CD14-positive monocyte (primary cell): Measurements from ENCODE around the gene AMT. TPM values are rescaled to one million over a fixed set of nuclear protein-coding genes. Genes with fewer than 3 reads are reported as not detected.

ENCODE experiments used
- DNase-seq, 3 donors: peaks; one replicate each; pipeline ENCODE4 v3.0.0-alpha.2; 2011 to 2022
- H2AFZ ChIP-seq: 2 replicates; pipeline ENCODE4 v1.6.0; 2012; ENCODE audit warnings: mild to moderate bottlenecking, low read depth, low read length, inconsistent platforms; ENCODE audit not compliant: insufficient read depth, poor library complexity, severe bottlenecking
- H3K27ac ChIP-seq, 2 donors: 1 replicate in 1 of 2; 2 replicates in 1 of 2; pipeline ENCODE4 v1.5.1; 2012 to 2013; ENCODE audit warnings: low read length in 2 of 2, control low read depth in 1 of 2, inconsistent platforms in 1 of 2, low read depth in 1 of 2, mild to moderate bottlenecking in 1 of 2
- H3K27me3 ChIP-seq, 2 donors: one replicate each; pipeline versions ENCODE4 v1.6.0 to v1.6.1; 2011 to 2013; ENCODE audit warnings: low read length in 2 of 2; ENCODE audit not compliant: control insufficient read depth in 2 of 2, insufficient read depth in 2 of 2
- H3K36me3 ChIP-seq, 2 donors: replicated peaks in 1 of 2; 1 replicate in 1 of 2; 2 replicates in 1 of 2; pipeline versions ENCODE4 v1.5.1 to v1.6.1; 2012 to 2013; ENCODE audit warnings: low read length in 2 of 2, control low read depth in 1 of 2, inconsistent platforms in 1 of 2, mild to moderate bottlenecking in 1 of 2; ENCODE audit not compliant: insufficient read depth in 2 of 2, control insufficient read depth in 1 of 2
- H3K4me1 ChIP-seq, 2 donors: 1 replicate in 1 of 2; 2 replicates in 1 of 2; pipeline versions ENCODE4 v1.5.1 to v1.6.1; 2012 to 2013; ENCODE audit warnings: low read length in 2 of 2, control low read depth in 1 of 2, inconsistent platforms in 1 of 2, mild to moderate bottlenecking in 1 of 2, moderate library complexity in 1 of 2; ENCODE audit not compliant: insufficient read depth in 2 of 2, control insufficient read depth in 1 of 2
- H3K4me2 ChIP-seq: replicated peaks from 2 replicates; pipeline ENCODE3; 2012; ENCODE audit warnings: low read length, moderate library complexity, mild to moderate bottlenecking; ENCODE audit not compliant: poor library complexity, severe bottlenecking; ENCODE audit errors: extremely low read depth
- H3K4me3 ChIP-seq, 3 experiments: fragments of 200-600 bp in 1 of 3; sonication (generic) in 1 of 3; replicated peaks in 1 of 3; 1 replicate in 2 of 3; 2 replicates in 1 of 3; pipeline ENCODE4 v1.5.1; 2011 to 2013; ENCODE audit warnings: low read length in 3 of 3, mild to moderate bottlenecking in 3 of 3, control low read depth in 2 of 3, low read depth in 2 of 3, inconsistent platforms in 1 of 3, moderate library complexity in 1 of 3
- H3K79me2 ChIP-seq: 2 replicates; pipeline ENCODE4 v1.6.0; 2012; ENCODE audit warnings: mild to moderate bottlenecking, control low read depth, inconsistent platforms, low read length, moderate library complexity; ENCODE audit not compliant: insufficient read depth
- H3K9ac ChIP-seq: 2 replicates; pipeline ENCODE4 v1.6.0; 2017; ENCODE audit warnings: low read length, mild to moderate bottlenecking; ENCODE audit not compliant: insufficient read depth, poor library complexity, severe bottlenecking
- H3K9me3 ChIP-seq, 2 donors: replicated peaks in 1 of 2; 1 replicate in 1 of 2; 2 replicates in 1 of 2; pipeline versions ENCODE4 v1.5.1 to v1.6.1; 2012 to 2013; ENCODE audit warnings: low read length in 2 of 2, control low read depth in 1 of 2; ENCODE audit not compliant: control insufficient read depth in 1 of 2, insufficient read depth in 1 of 2
- H4K20me1 ChIP-seq: 2 replicates; pipeline ENCODE4 v1.6.0; 2012; ENCODE audit warnings: mild to moderate bottlenecking, low read length, control low read depth, moderate library complexity; ENCODE audit not compliant: insufficient read depth
- H3K27ac Mint-ChIP-seq, 7 donors: one replicate each; pipeline ENCODE4 v1.8.0; 2020; ENCODE audit warnings: mild to moderate bottlenecking in 7 of 7, mixed read lengths in 7 of 7, moderate library complexity in 6 of 7, inconsistent platforms in 2 of 7
- H3K27me3 Mint-ChIP-seq, 3 donors: one replicate each; pipeline ENCODE4 v1.8.0; 2021 to 2022; ENCODE audit warnings: low read depth in 3 of 3, mild to moderate bottlenecking in 3 of 3, mixed read lengths in 3 of 3, moderate library complexity in 3 of 3, inconsistent platforms in 1 of 3
- H3K36me3 Mint-ChIP-seq, 2 donors: one replicate each; pipeline ENCODE4 v1.8.0; 2020; ENCODE audit warnings: mixed read lengths in 2 of 2, inconsistent platforms in 1 of 2, mild to moderate bottlenecking in 1 of 2
- H3K4me1 Mint-ChIP-seq: one replicate; pipeline ENCODE4 v1.8.0; 2020; ENCODE audit warnings: mild to moderate bottlenecking, mixed read lengths
- H3K4me3 Mint-ChIP-seq, 2 donors: one replicate each; pipeline ENCODE4 v1.8.0; 2020; ENCODE audit warnings: mild to moderate bottlenecking in 2 of 2, mixed read lengths in 2 of 2, moderate library complexity in 1 of 2
- H3K9me3 Mint-ChIP-seq, 7 donors: one replicate each; pipeline ENCODE4 v1.8.0; 2020 to 2022; ENCODE audit warnings: mixed read lengths in 7 of 7, mild to moderate bottlenecking in 6 of 7, moderate library complexity in 6 of 7, inconsistent platforms in 2 of 7
- CTCF ChIP-seq: fragments of 200-600 bp; IDR thresholded peaks from one replicate; pipeline ENCODE4 v1.8.0; 2022; ENCODE audit warnings: antibody characterized with exemption, mild to moderate bottlenecking
- WGBS: methylation state at CpG from one replicate; pipeline ENCODE4 v1.1.5; 2013; ENCODE audit warnings: missing lambda C conversion rate; ENCODE audit not compliant: insufficient coverage; 5-methylcytosine and 5-hydroxymethylcytosine counted together
- intact Hi-C, 2 donors: fragments of 100-400 bp; cut with micrococcal nuclease; formaldehyde crosslinking; loops; one replicate each; pipeline versions ENCODE4 v1.15.0 to v1.15.1; 2023
- polyA plus RNA-seq, 3 donors: library from polyadenylated mRNA; depleted of rRNA in 1 of 3; unstranded in 2 of 3; stranded (reverse) in 1 of 3; fragments of 300-500 nt in 2 of 3; fragments of >200 nt in 1 of 3; fragmentation: Illumina TruSeq in 2 of 3; gene quantifications; 1 replicate in 2 of 3; 2 replicates in 1 of 3; pipeline ENCODE4 v1.2.3, GENCODE V29; 2012 to 2021

AMT gene
- polyA plus RNA-seq, 3 donors, result 2.0 to 25.1 (median 3.1) TPM

GRCh38 chr3:49411968-49412631 is 10.2 kb downstream of the AMT start, which contains the start of the genes RHOA and TCTA:
TSS of gene RHOA (minus strand) at chr3:49411976. CDS start at chr3:49375589, 36,387 bp downstream.
TSS of gene TCTA (plus strand) at chr3:49412423. CDS start at chr3:49412427, 4 bp downstream.
- Mint-ChIP-seq H3K36me3 (peaks cover 12 to 23% of the 10 kb centered on the region in 2 donors), H3K27me3 (no peaks in the 10 kb centered on the region), H3K9me3 (peaks cover 0 to 2% (median 0%) of the 10 kb centered on the region in 7 donors), H3K4me1 (peaks cover 69% of the 10 kb centered on the region), H3K4me3 (peak within 1 kb of the TSS; percentile 87 to 93), H3K27ac (peak within 1 kb of the TSS; percentile 91 to 96 (median 95))
- Histone ChIP-seq H3K9ac (peak within 1 kb of the TSS; percentile 95), H3K27me3 (no peaks in the 10 kb centered on the region), H3K4me1 (peaks cover 68 to 80% of the 10 kb centered on the region in 2 donors), H4K20me1 (peaks cover 60% of the 10 kb centered on the region), H3K79me2 (peaks cover 84% of the 10 kb centered on the region), H3K36me3 (peaks cover 7 to 9% of the 10 kb centered on the region in 2 donors), H2AFZ (peak within 1 kb of the TSS; percentile 74), H3K27ac (peak within 1 kb of the TSS; percentile 90), H3K4me2 (peak within 1 kb of the TSS; percentile 93), H3K4me3 (peak within 1 kb of the TSS; percentile 91 to 99 (median 99)), H3K9me3 (no peaks in the 10 kb centered on the region)
- DNase-seq, result peak; percentile 100
- WGBS, result under 1% methylated on average over 62 of the region's 62 CpGs
- intact Hi-C loops, result loop anchor here (2.0 to 10.0 kb wide), 5 partner anchors 17 to 75 kb away; partner anchors contain the start of genes GPX1 (in 1 of the 2) and NICN1 (in 1 of the 2)
- no peak for TF ChIP-seq CTCF

GRCh38 chr3:49411535-49411967 is 10.7 kb downstream of the AMT start:
- DNase-seq, result peak; percentile 53 to 67 (median 55)
- intact Hi-C loops, result loop anchor here (5.0 to 10.0 kb wide), 4 partner anchors 36 to 74 kb away; partner anchors contain the start of gene GPX1 (in 1 of the 2)
- H3K4me3 Mint-ChIP-seq, result peak overlapping the region; percentile 87 to 93
- H4K20me1 ChIP-seq, result peaks cover 60% of the 10 kb centered on the region
- peak overlapping the region; percentile 93 for H3K4me2 ChIP-seq
- peak overlapping the region; percentile 91 to 96 (median 91) for H3K27ac Mint-ChIP-seq
- H3K36me3 Mint-ChIP-seq, result peaks cover 12 to 19% of the 10 kb centered on the region in 2 donors
- H3K4me1 ChIP-seq, result peaks cover 68 to 80% of the 10 kb centered on the region in 2 donors
- peaks cover 69% of the 10 kb centered on the region for H3K4me1 Mint-ChIP-seq
- no peak for TF ChIP-seq CTCF
- H3K27me3 ChIP-seq, result no peaks in the 10 kb centered on the region
- peaks cover 0 to 2% (median 0%) of the 10 kb centered on the region in 7 donors for H3K9me3 Mint-ChIP-seq
- H3K9me3 ChIP-seq, result no peaks in the 10 kb centered on the region
- peaks cover 87% of the 10 kb centered on the region for H3K79me2 ChIP-seq
- peak overlapping the region; percentile 91 to 99 (median 99) for H3K4me3 ChIP-seq
- H3K27ac ChIP-seq, result peak overlapping the region; percentile 90
- peak overlapping the region; percentile 95 for H3K9ac ChIP-seq
- H3K36me3 ChIP-seq, result peaks cover 7 to 9% of the 10 kb centered on the region in 2 donors
- under 1% methylated on average over 59 of the region's 59 CpGs for WGBS
- peak overlapping the region; percentile 69 for H2AFZ ChIP-seq
- no peaks in the 10 kb centered on the region for H3K27me3 Mint-ChIP-seq
